Colonic mucosa (tissue), 4 donors: ENCODE measurements around the gene JCHAIN. TPM values are rescaled to one million over a fixed set of nuclear protein-coding genes. Genes with fewer than 3 reads are reported as not detected.

Source experiments
- DNase-seq: peaks from one replicate; pipeline ENCODE4 v3.0.0-alpha.2; 2020
- H3K27ac ChIP-seq: fragments of 200-600 bp; one replicate; pipeline ENCODE4 v1.8.0; 2021
- H3K27me3 ChIP-seq: fragments of 200-600 bp; one replicate; pipeline ENCODE4 v1.8.0; 2021
- H3K36me3 ChIP-seq: fragments of 200-600 bp; one replicate; pipeline ENCODE4 v1.8.0; 2021
- H3K4me1 ChIP-seq: fragments of 200-600 bp; one replicate; pipeline ENCODE4 v1.8.0; 2021; ENCODE audit warnings: mild to moderate bottlenecking
- H3K4me3 ChIP-seq: fragments of 200-600 bp; one replicate; pipeline ENCODE4 v1.8.0; 2021
- H3K9ac ChIP-seq, 2 donors: one replicate each; pipeline ENCODE4 v1.7.0; 2013; ENCODE audit warnings: control low read depth in 2 of 2, low read depth in 2 of 2, low read length in 2 of 2
- H3K9me3 ChIP-seq: fragments of 200-600 bp; one replicate; pipeline ENCODE4 v1.8.0; 2021
- CTCF ChIP-seq: fragments of 200-600 bp; IDR thresholded peaks from one replicate; pipeline ENCODE4 v1.8.0; 2022; ENCODE audit warnings: antibody characterized with exemption, mild to moderate bottlenecking
- intact Hi-C: fragments of 100-400 bp; cut with DNase I; formaldehyde crosslinking; loops from one replicate; pipeline ENCODE4 v1.14.1; 2022
- total RNA-seq, 2 donors: library from RNA; stranded (reverse); fragmentation: NEBNext Ultra II Directional in 1 of 2; extraction: Animal tissue kit (Norgen Biotek cat#: 25700) in 1 of 2; gene quantifications; one replicate each; pipeline ENCODE4 v1.2.1, GENCODE V29; 2021
- donor health status: healthy.
- donor health status: DM: no; HTN: no; CAD: no.
- donor health status: DM: no; HTN: no; CAD: no.

Gene JCHAIN
- total RNA-seq = 100 to 1,000 TPM; 392 to 396 TPM

GRCh38 chr4:70666369-70666768 lies at the start of gene JCHAIN:
TSS of gene JCHAIN (minus strand) at chr4:70666508. CDS start at chr4:70666490, 18 bp downstream.
- Histone ChIP-seq H3K27ac (no peak within 1 kb of the TSS), H3K4me1 (no peaks in the 10 kb centered on the region), H3K9me3 (no peaks in the 10 kb centered on the region), H3K27me3 (no peaks in the 10 kb centered on the region), H3K9ac (no peak within 1 kb of the TSS), H3K36me3 (no peaks in the 10 kb centered on the region), H3K4me3 (no peak within 1 kb of the TSS)
- no peak for DNase-seq
- no peak for TF ChIP-seq CTCF
- intact Hi-C loops = no loop called here

- no peak overlapping the region for H3K9ac ChIP-seq
- no peaks in the 10 kb centered on the region for H3K36me3 ChIP-seq
- TF ChIP-seq CTCF = no peak
- no peak overlapping the region for H3K27ac ChIP-seq
- H3K4me1 ChIP-seq = no peaks in the 10 kb centered on the region
- intact Hi-C loops = loop anchor here (10.0 kb wide), 1 partner anchor 120 kb away; the partner anchor contains the start of gene GRSF1
- DNase-seq = no peak
- H3K9me3 ChIP-seq = no peaks in the 10 kb centered on the region
- no peaks in the 10 kb centered on the region for H3K27me3 ChIP-seq
- H3K4me3 ChIP-seq = no peak overlapping the region
Measured at GRCh38 chr4:70715097-70715496, 48.8 kb upstream of the JCHAIN start.

- intact Hi-C loops = loop anchor here (10.0 kb wide), 1 partner anchor 121 kb away; the partner anchor contains the start of gene GRSF1
- Histone ChIP-seq H3K27ac (no peak overlapping the region), H3K9me3 (no peaks in the 10 kb centered on the region), H3K27me3 (no peaks in the 10 kb centered on the region), H3K4me1 (no peaks in the 10 kb centered on the region), H3K9ac (no peak overlapping the region), H3K4me3 (no peak overlapping the region), H3K36me3 (no peaks in the 10 kb centered on the region)
- no peak for DNase-seq
- no peak for TF ChIP-seq CTCF
Measured at GRCh38 chr4:70714079-70714887, 48.0 kb upstream of the JCHAIN start.

GRCh38 chr4:70713453-70714078 lies 47.3 kb upstream of the JCHAIN start:
- intact Hi-C loops = loop anchor here (10.0 kb wide), 1 partner anchor 121 kb away; the partner anchor contains the start of gene GRSF1
- no peak overlapping the region for H3K4me3 ChIP-seq
- no peak overlapping the region for H3K27ac ChIP-seq
- TF ChIP-seq CTCF = no peak
- no peak for DNase-seq
- H3K4me1 ChIP-seq = no peaks in the 10 kb centered on the region
- H3K9me3 ChIP-seq = no peaks in the 10 kb centered on the region
- H3K27me3 ChIP-seq = no peaks in the 10 kb centered on the region
- H3K9ac ChIP-seq = no peak overlapping the region
- H3K36me3 ChIP-seq = no peaks in the 10 kb centered on the region

- intact Hi-C loops = loop anchor here (10.0 kb wide), 1 partner anchor 122 kb away; the partner anchor contains the start of gene GRSF1
Measured at GRCh38 chr4:70712604-70713452, 46.5 kb upstream of the JCHAIN start.

More at GRCh38 chr4:70712604-70713452, 46.5 kb upstream of the JCHAIN start:
- Histone ChIP-seq H3K4me1 (no peaks in the 10 kb centered on the region), H3K9ac (no peak overlapping the region), H3K36me3 (no peaks in the 10 kb centered on the region), H3K27ac (no peak overlapping the region), H3K4me3 (no peak overlapping the region), H3K9me3 (no peaks in the 10 kb centered on the region), H3K27me3 (no peaks in the 10 kb centered on the region)
- no peak for DNase-seq
- TF ChIP-seq CTCF = no peak
